Inflammatory macrophage treated with lipopolysaccharide for 1 hour (primary cell): ENCODE results near the gene HOXC9.

ENCODE experiments used
- DNase-seq, 2 donors: peaks; one replicate each; pipeline ENCODE4 v3.0.0-alpha.2; 2020 to 2022

HOXC9 gene

GRCh38 chr12:53976172-53976822 lies 23.7 kb upstream of the HOXC9 start:
- no peak for DNase-seq

- DNase-seq: no peak
These were observed 23.0 kb upstream of the HOXC9 start for GRCh38 chr12:53976823-53977595.

DNA sequence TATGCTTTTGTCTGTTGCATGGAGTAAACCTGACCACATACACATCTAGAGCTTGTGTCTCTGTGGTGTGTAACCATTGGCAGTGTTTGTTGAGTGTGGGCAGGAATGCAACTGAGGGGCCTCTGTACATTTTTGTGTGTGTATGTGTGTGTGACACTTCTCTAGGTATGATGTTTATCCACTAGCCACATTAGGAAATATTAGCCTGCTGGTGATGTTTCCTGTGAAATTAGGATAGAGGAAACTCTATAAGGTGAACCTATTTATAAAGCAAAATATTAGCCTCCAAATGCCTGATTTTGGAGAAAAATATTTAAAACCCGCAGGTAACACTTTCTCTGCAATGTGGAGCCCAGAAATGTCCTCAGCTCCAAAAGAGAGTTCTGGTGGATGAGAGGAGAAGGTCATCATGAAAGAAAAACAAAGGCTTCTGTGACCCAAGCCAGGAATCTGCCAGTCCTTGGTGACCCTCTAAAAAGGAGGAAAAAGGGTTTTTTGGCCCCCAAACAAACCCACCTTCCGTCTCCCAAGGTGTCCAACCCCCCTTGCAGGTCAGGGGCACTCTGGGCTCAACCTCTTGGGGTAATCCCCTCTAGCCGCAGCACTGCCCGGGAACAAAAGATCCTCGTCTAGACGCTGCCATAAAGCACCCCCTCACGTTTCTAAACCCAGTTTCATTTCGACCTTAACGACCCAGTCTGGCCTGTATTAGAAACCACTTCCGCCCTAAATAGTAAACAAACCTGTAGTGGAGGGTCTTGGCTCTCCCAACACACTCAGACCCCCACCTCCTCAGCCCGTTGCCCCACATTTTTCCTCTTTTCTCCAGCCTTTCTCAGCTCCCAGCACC lies 22.1 kb upstream of the HOXC9 start:
- DNase-seq: no peak

GRCh38 chr12:53978477-53979356 lies 21.2 kb upstream of the HOXC9 start:
- no peak for DNase-seq

DNA sequence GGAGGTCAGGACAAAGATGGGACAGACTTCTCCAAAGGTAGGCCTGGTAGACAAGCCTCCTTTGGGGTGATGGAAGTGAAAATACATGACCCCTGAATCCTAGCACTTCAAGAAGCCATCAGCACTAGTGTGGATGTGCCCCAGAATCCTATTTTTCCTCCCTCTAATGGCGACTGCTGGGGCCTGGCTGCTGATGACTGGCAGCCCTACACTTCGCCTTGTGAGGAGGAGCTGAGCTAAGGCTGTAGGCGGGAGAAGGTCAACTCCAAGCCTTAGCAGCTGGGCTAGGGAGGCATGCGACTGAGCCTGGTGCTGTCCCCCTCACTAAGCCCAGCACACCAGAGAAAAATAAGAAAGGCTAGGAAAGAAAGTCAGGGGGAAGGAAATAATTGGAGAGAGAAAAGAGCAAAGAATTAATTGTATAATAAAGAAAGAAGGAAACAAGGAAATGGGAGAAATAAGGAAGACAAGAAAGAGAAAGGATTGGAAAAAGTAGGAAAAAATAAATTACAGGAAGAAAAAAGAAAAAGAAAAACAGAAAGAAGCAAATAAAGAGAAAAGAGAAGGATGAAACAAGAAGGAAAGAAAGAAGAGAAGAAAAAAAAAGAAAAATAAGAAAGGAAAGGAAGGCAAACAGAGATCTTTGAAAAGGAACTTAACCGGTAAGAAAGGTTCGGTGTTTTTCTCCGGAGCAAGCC lies 19.7 kb upstream of the HOXC9 start:
- no peak for DNase-seq

DNA sequence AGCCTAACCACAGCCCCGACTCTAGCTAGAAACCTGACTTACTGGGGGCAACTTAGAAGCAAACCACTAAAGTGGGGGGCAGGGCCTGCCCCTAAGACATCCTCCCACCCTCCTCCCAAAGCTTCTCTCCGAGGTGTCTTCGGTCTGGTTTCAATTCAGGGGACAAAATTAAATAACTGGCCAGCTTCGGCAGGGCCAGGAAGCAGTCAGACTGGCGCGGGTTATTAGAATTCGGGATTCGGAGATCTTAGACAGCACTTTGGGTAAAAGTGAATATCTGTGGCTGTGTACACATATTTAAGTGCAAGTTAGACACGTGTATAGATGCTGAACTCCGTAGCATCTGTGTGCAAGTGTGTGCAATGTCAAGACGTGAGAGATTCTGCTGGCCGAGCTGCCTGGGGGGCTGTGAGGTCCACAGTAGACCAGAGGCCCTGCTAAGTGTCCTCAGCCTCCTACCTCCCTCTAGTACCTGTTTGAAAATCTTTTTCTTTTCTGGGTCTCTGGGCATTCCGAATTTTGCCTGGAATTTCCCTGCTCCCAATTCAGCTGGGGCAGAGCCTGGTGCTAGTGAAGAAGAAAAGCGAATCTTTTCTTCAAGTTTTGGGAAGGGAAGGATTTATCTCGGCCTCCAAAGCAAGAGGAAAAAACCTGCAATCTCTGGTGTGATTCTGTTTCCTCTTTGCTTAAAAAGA lies 19.0 kb upstream of the HOXC9 start:
- DNase-seq: no peak

DNA sequence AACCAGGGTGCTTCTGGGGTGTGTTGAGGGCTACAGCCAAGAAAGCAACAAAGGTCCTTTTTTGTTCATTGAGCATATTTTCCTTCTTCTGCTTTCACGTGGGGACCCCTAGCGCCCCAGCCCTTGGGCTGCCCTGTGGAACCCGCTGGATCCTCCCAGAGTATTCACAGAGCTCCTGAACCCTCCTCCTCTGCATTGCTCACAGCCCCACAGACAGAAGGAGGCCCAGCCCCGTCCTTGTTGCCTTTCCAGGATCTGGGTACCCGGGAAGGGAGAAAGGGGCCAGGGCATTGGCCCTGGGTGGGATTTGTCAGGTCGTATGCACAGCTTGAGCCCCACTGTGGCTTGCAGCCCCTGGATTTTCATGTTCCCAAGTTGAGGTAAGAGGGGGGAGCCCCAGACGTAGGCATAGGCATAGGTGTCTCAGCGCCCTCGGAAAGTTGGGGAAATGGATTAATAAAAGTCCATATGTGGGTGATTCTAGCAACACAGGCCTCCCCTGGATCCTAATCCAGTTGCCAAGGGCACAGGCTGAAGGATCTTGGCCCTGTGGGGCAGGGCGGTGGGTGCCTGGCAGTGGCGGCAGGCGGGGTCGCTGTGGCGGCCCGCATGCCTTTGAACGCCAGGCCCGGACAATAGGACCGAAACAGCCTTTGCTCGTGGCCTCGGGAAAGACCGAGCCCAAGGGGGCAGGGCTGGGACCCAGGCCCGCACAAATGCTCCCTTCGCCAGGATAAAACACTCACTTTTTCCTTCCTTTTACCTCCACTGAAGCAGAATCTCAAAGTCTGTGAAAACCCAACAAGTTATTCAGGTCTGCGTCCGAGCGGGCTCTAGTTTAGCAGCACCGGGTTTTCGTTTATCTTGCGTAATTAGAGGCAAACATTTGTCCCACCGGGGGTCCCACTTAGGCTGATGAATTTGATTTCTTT lies 18.1 kb upstream of the HOXC9 start:
- DNase-seq: no peak

DNA sequence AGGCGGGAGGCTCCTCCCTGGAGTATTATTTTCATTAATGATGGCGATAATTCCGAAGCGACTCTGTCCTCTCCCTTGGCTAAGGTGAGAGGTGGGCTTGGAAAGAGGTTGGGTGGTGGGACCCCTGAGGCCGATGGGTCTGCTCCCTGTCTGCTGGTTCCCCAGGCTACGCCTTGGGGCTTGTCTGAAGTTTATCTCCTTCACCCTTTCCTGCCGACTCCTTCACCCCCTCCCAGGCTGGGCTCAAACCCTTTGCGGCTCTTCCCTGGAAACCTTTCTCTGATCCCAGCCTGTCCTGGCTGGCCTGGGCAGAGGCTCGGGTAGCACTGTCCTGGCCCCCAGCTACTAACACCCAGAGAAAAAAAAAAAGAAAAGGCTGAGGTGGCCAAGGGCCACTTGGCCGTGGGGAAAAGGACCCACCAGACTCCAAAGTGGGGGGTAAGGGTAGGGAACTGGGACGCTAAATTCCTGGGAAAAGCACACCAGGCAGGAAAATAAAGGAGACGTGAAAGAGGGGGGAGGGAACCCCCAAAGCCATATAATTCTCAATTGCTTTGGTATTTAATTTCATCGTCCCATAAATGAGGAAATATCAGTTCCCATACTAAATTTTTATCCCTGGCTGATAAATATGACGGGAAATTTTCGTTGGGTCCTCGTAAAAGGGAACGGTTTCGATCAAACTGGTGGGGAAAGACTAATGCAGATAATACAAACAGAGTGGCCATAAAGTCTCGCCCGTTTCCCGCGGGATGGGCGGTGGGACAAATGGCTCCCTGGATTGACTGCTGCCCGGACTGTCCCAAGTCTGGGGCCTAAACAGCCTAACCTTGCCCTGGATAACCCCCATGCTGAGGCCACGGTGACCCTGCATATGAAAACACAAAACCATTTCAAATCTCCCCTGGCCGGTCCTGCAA lies 17.1 kb upstream of the HOXC9 start:
- no peak for DNase-seq

- no peak for DNase-seq
These were observed 16.4 kb upstream of the HOXC9 start for GRCh38 chr12:53983568-53983949.

DNA sequence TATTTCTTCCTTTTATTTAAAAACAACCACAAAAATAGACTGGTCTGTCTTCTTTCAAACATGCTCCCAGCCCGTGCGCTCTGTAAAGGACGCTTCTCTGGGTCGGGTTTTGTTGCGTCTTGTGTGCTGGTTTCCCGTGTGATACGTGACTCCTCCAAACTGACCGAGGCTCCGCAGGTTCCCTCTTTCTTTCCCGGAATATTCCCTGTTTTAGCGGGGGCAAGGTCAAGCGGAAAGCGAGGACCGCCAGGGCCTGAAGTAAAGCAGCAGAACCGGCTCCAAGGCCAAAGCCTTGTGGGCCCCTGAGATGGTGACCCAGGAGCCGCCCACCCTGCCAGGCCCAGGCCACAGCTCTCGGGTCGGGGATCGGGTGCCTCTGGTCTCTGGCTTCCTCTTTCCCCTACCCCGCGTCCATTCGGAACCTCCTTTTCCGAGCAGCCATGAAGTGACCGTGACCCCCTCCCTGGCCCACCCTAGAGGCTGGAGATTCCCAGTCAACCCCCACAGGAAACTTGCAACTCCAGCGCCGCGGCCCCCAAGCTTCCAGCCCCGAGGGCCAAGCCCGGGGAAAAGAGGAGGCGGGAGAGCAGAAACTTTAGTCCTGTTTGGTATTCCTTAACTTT lies 15.9 kb upstream of the HOXC9 start:
- DNase-seq: no peak

- peak in 1 of 2 donors; percentile 50 for DNase-seq
These were observed 14.9 kb upstream of the HOXC9 start, which contains the start of gene HOXC10 for GRCh38 chr12:53984901-53985691. Gene HOXC10 (plus strand): TSS chr12:53985146. CDS start chr12:53985260, 114 bp downstream.

DNA sequence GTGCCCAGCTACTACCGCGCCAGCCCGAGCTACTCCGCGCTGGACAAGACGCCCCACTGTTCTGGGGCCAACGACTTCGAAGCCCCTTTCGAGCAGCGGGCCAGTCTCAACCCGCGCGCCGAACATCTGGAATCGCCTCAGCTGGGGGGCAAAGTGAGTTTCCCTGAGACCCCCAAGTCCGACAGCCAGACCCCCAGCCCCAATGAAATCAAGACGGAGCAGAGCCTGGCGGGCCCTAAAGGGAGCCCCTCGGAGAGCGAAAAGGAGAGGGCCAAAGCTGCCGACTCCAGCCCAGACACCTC lies 14.3 kb upstream of the HOXC9 start:
- DNase-seq: no peak

- DNase-seq: no peak
These were observed 13.8 kb upstream of the HOXC9 start for GRCh38 chr12:53985994-53986685.

DNA sequence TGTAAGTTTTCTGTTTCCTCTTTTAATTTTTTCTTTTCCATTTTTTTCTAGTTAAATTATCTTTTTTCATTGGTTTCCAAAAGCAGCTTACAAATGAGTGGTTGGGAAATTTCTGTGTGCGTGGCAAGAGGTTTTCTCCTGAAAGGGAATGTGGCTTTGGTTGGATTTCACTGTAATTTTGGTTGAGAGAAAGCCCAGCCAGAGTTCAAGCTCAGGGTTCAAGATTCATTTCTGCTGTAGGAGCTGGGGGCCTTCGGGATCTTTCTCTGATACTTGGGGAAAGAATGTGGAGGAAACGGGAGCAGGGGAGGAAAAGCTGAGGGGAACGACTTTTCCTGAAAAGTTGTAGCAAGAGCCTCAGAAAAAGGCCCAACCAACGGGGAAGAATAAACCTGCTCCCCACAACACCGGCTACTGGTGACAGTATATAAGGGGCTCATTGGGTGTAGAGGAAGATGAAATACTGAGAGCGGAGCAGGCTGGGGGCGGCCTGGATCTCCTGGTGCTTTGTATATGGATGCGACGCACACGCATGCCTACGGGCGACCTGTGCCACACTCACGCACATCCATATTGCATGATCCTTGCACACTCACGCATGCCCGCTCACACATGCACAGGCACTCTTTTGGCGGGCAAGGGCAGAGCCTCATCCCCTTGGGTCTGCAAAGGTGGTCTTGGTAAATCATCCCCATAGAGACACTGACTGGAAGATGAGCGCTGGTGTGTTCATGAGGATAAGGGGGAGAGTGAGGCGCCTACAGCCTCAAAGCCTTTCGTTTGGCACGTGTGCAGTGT lies 13.1 kb upstream of the HOXC9 start:
- no peak for DNase-seq

DNA sequence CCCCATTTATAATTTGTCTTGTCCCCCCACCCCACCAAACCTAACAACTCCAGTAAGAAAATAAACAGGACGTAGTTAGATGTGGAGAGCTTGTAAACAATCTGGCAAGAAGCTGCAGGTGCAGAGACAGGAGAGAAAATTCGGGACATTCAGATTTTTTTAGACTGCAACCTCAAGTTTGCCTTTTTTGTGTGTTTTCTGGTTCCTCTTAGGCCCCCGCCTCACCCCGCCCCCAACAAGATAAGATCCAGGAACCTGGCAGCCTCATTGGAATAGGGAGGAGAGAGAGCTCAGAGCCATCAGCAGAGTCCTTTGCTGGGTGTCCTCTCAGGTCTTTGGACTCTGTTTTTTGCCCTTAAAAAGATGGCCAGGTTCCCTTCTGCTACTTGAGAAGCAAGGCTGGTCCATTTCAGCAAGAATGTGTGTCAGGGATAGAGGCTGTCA lies 12.2 kb upstream of the HOXC9 start:
- DNase-seq: no peak

- no peak for DNase-seq
These were observed 11.3 kb upstream of the HOXC9 start for GRCh38 chr12:53988541-53989226.
